ENCODE results near the gene TBC1D2.

TBC1D2 gene

GRCh38 chr9:98235126-98235525 is 20.3 kb downstream of the TBC1D2 start:
- FAIRE-seq, result no peak
- TF ChIP-seq POLR2AphosphoS5 (IDR thresholded peaks at IDR 0.05; ENCODE audit: low read depth, low read length), result no peak
- no peak for DNase-seq (ENCODE audit: insufficient read length)

DNA sequence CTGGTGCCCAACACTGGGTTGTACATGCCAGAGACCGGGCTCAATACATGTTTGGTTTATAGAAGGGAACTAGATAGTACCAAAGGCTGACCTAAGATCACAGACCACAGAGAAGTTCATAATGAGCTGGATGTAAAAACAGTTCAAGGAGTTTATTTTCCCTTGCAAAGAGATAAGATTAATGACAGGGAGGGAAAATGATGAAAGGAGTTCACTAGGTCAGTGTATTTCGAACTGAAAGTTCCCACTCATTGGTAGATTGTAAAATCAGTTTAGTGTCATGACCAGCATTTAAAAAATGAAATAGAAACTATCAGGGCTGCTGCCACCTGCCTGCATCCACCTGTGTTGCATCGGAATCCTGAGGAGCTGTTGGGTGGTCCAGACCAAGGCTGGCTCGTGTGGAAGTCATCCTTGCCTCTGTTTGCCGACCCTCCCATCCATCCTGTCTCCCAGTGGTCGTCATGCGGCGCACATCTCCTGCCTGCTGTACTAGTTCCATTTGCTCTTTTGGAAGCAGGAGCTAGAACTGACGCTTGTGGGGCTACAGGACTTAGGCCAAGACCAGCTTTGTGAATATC is 21.1 kb downstream of the TBC1D2 start:
- TF ChIP-seq POLR2A (IDR thresholded peaks at IDR 0.05; ENCODE audit: low read depth, low read length) (no peak), TAF1 (IDR thresholded peaks at IDR 0.05; ENCODE audit: borderline replicate concordance, low read depth, low read length) (no peak), POLR2AphosphoS5 (IDR thresholded peaks at IDR 0.05; ENCODE audit: low read depth, low read length) (no peak)
- FAIRE-seq (no peak), DNase-seq (ENCODE audit: insufficient read length) (no peak)

- FAIRE-seq (no peak), DNase-seq (ENCODE audit: insufficient read length) (no peak)
- no peak for TF ChIP-seq TAF1 (IDR thresholded peaks at IDR 0.05; ENCODE audit: borderline replicate concordance, low read depth, low read length)
- no peak for TF ChIP-seq POLR2A (IDR thresholded peaks at IDR 0.05; ENCODE audit: low read depth, low read length)
- no peak for TF ChIP-seq POLR2AphosphoS5 (IDR thresholded peaks at IDR 0.05; ENCODE audit: low read depth, low read length)
Measured at GRCh38 chr9:98232926-98233325, 22.5 kb downstream of the TBC1D2 start.

- TF ChIP-seq TAF1 (IDR thresholded peaks at IDR 0.05; ENCODE audit: borderline replicate concordance, low read depth, low read length), result no peak
- DNase-seq (ENCODE audit: insufficient read length), result no peak
- FAIRE-seq, result no peak
Measured at GRCh38 chr9:98231770-98232478, 23.5 kb downstream of the TBC1D2 start.

DNA sequence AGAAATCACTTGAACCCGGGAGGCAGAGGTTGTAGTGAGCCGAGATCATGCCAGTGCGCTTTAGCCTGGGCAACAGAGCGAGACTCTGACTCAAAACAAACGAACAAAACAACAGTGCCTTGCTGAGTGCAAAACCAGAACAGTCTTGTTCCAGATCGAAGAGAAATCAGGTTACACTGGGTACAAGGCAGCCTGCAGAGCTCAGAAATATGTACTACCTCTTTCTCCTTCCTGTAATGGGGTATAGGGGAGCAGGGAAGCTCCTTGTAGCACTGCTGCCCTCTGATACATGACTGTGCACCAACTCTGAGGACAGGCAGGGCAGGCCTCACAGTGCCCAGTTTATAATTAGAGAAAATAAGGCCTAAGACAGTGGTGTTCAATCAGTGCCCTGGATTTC is 24.7 kb downstream of the TBC1D2 start:
- TF ChIP-seq TAF1 (IDR thresholded peaks at IDR 0.05; ENCODE audit: borderline replicate concordance, low read depth, low read length) (no peak), POLR2AphosphoS5 (IDR thresholded peaks at IDR 0.05; ENCODE audit: low read depth, low read length) (no peak), POLR2A (IDR thresholded peaks at IDR 0.05; ENCODE audit: low read depth, low read length) (no peak)
- no peak for FAIRE-seq
- DNase-seq (ENCODE audit: insufficient read length), result no peak

GRCh38 chr9:98230304-98230703 is 25.1 kb downstream of the TBC1D2 start:
- DNase-seq (ENCODE audit: insufficient read length) (no peak), FAIRE-seq (no peak)
- TF ChIP-seq POLR2AphosphoS5 (IDR thresholded peaks at IDR 0.05; ENCODE audit: low read depth, low read length), result no peak

DNA sequence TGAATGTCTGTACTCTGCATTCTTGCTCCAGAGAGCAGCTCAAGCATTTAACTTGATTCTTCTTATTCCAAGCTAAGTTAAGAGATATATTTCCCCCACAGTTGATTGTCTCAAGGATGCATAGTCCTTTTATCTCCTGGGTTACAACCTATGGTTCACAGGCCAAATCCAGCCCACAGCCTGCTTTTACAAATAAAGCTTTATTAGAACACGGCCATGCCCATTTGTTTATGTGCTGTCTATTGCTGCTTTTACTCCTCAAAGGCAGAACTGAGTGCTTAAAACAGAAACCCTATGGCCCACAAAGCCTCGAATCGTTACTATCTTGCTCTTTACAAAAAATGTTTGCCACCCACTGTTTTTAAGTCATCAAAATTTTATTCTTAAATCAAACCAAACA is 25.8 kb downstream of the TBC1D2 start:
- no peak for DNase-seq (ENCODE audit: insufficient read length)
- no peak for FAIRE-seq
- TF ChIP-seq POLR2AphosphoS5 (IDR thresholded peaks at IDR 0.05; ENCODE audit: low read depth, low read length) (no peak), TAF1 (IDR thresholded peaks at IDR 0.05; ENCODE audit: borderline replicate concordance, low read depth, low read length) (no peak), POLR2A (IDR thresholded peaks at IDR 0.05; ENCODE audit: low read depth, low read length) (no peak)

GRCh38 chr9:98229090-98229395 is 26.4 kb downstream of the TBC1D2 start:
- no peak for FAIRE-seq
- DNase-seq (ENCODE audit: insufficient read length), result no peak
- TF ChIP-seq POLR2A (IDR thresholded peaks at IDR 0.05; ENCODE audit: low read depth, low read length) (no peak), POLR2AphosphoS5 (IDR thresholded peaks at IDR 0.05; ENCODE audit: low read depth, low read length) (no peak), TAF1 (IDR thresholded peaks at IDR 0.05; ENCODE audit: borderline replicate concordance, low read depth, low read length) (no peak)

GRCh38 chr9:98228392-98229089 is 26.9 kb downstream of the TBC1D2 start:
- DNase-seq (ENCODE audit: insufficient read length) (no peak), FAIRE-seq (no peak)
- TF ChIP-seq POLR2AphosphoS5 (IDR thresholded peaks at IDR 0.05; ENCODE audit: low read depth, low read length), result no peak
- no peak for TF ChIP-seq TAF1 (IDR thresholded peaks at IDR 0.05; ENCODE audit: borderline replicate concordance, low read depth, low read length)

- DNase-seq (ENCODE audit: insufficient read length) (no peak), FAIRE-seq (no peak)
- no peak for TF ChIP-seq POLR2AphosphoS5 (IDR thresholded peaks at IDR 0.05; ENCODE audit: low read depth, low read length)
- TF ChIP-seq TAF1 (IDR thresholded peaks at IDR 0.05; ENCODE audit: borderline replicate concordance, low read depth, low read length), result no peak
- TF ChIP-seq POLR2A (IDR thresholded peaks at IDR 0.05; ENCODE audit: low read depth, low read length), result no peak
Measured at GRCh38 chr9:98227883-98228282, 27.6 kb downstream of the TBC1D2 start.

GRCh38 chr9:98226957-98227356 is 28.5 kb downstream of the TBC1D2 start:
- DNase-seq (ENCODE audit: insufficient read length) (no peak), FAIRE-seq (no peak)
- TF ChIP-seq TAF1 (IDR thresholded peaks at IDR 0.05; ENCODE audit: borderline replicate concordance, low read depth, low read length), result no peak
- TF ChIP-seq POLR2A (IDR thresholded peaks at IDR 0.05; ENCODE audit: low read depth, low read length), result no peak
- TF ChIP-seq POLR2AphosphoS5 (IDR thresholded peaks at IDR 0.05; ENCODE audit: low read depth, low read length), result no peak

DNA sequence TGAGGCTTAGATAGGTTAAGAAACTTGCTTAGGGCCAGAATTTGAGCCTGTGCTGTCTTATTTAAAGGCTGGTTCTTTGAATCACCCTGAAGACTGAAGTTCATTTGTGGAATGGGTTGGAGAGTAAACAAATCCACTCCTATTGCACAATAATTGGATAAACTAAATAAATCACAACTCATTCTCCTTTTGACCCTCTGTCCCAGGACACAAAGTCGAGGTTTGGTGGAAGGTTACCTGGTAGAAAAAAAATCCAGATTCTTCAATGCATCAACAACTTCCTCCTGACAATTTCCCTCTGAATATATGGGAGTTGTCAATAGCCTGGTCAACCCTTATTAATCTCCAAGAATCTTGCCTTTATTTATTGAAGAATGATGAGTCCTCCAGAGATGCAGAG is 28.9 kb downstream of the TBC1D2 start:
- FAIRE-seq, result no peak

More for the DNA sequence above, 28.9 kb downstream of the TBC1D2 start:
- DNase-seq (ENCODE audit: insufficient read length), result no peak
- no peak for TF ChIP-seq TAF1 (IDR thresholded peaks at IDR 0.05; ENCODE audit: borderline replicate concordance, low read depth, low read length)
- TF ChIP-seq POLR2AphosphoS5 (IDR thresholded peaks at IDR 0.05; ENCODE audit: low read depth, low read length), result no peak
- TF ChIP-seq POLR2A (IDR thresholded peaks at IDR 0.05; ENCODE audit: low read depth, low read length), result no peak

All from GM12892 (cell line).